H54 (cell line): ENCODE results near the gene TBC1D10A.

Source experiments
- DNase-seq: peaks from one replicate; pipeline ENCODE4 v3.0.0; 2011; ENCODE audit warnings: low spot score, mixed read lengths; ENCODE audit not compliant: insufficient read length
- FAIRE-seq: peaks from 3 replicates; lab custom pipeline; 2011; peaks lifted over from hg19 to GRCh38; lab: Jason Lieb, UNC
- POLR2A ChIP-seq: IDR thresholded peaks from 2 replicates; pipeline ENCODE4 v1.6.1; 2011; ENCODE audit warnings: low read depth, mild to moderate bottlenecking, low read length

TBC1D10A gene

GRCh38 chr22:30335236-30335635, 8.5 kb upstream of the TBC1D10A start:
- FAIRE-seq (no peak), DNase-seq (no peak)
- TF ChIP-seq POLR2A = no peak

- no peak for TF ChIP-seq POLR2A
- no peak for FAIRE-seq
- no peak for DNase-seq
Observed at GRCh38 chr22:30334646-30335045, 7.9 kb upstream of the TBC1D10A start.

GRCh38 chr22:30333707-30334087, 7.0 kb upstream of the TBC1D10A start:
- TF ChIP-seq POLR2A = no peak
- no peak for FAIRE-seq
- no peak for DNase-seq

- no peak for DNase-seq
- FAIRE-seq = no peak
- TF ChIP-seq POLR2A = no peak
Observed at GRCh38 chr22:30332994-30333706, 6.4 kb upstream of the TBC1D10A start.

GRCh38 chr22:30332551-30332950, 5.8 kb upstream of the TBC1D10A start:
- FAIRE-seq = no peak
- TF ChIP-seq POLR2A = no peak
- no peak for DNase-seq

GRCh38 chr22:30328466-30329049, 1.8 kb upstream of the TBC1D10A start:
- DNase-seq = no peak
- FAIRE-seq = no peak
- no peak for TF ChIP-seq POLR2A

GRCh38 chr22:30327864-30328345, 1.2 kb upstream of the TBC1D10A start:
- DNase-seq (no peak), FAIRE-seq (no peak)
- no peak for TF ChIP-seq POLR2A

GRCh38 chr22:30326255-30326705, 461 bp downstream of the TBC1D10A start:
- FAIRE-seq (no peak), DNase-seq (no peak)
- no peak; the same call in 1 of the 2 replicates for TF ChIP-seq POLR2A

- no peak for FAIRE-seq
- DNase-seq = no peak
- no peak for TF ChIP-seq POLR2A
Observed at GRCh38 chr22:30325724-30326254, 952 bp downstream of the TBC1D10A start.

- DNase-seq (peak; percentile 79), FAIRE-seq (peak; percentile 80)
- no peak for TF ChIP-seq POLR2A
Observed at GRCh38 chr22:30325065-30325720, 1.5 kb downstream of the TBC1D10A start.

GRCh38 chr22:30324014-30324730, 2.6 kb downstream of the TBC1D10A start:
- DNase-seq = no peak
- no peak for TF ChIP-seq POLR2A
- no peak for FAIRE-seq

GRCh38 chr22:30323246-30323645, 3.5 kb downstream of the TBC1D10A start:
- no peak for TF ChIP-seq POLR2A
- DNase-seq = no peak
- no peak for FAIRE-seq

- DNase-seq (no peak), FAIRE-seq (no peak)
- no peak for TF ChIP-seq POLR2A
Observed at GRCh38 chr22:30321461-30321860, 5.3 kb downstream of the TBC1D10A start.
